SK-N-SH treated with all-trans-retinoic acid at 6 μM for 48 hours (cell line): ENCODE data around the gene HSPB6.

Experiments used
- ATAC-seq: fragments of 200-7000 bp; cut with Tn5 transposase; 3 replicates; pipeline ENCODE4 v1.9.1; 2020; ENCODE audit warnings: mild to moderate bottlenecking, moderate library complexity
- ARNTL ChIP-seq: fragments of 450-650 bp; formaldehyde crosslinking; IDR thresholded peaks from 2 replicates; pipeline ENCODE4 v1.5.0; 2020; ENCODE audit warnings: low read depth, mild to moderate bottlenecking, moderate library complexity, borderline replicate concordance
- BACH2 ChIP-seq: fragments of 250-450 bp; sonication (Bioruptor Pico); IDR thresholded peaks from 2 replicates; pipeline ENCODE4 v1.9.0; 2021; ENCODE audit warnings: mild to moderate bottlenecking, borderline replicate concordance
- CREB5 ChIP-seq: fragments of 250-450 bp; sonication (Bioruptor Pico); IDR thresholded peaks from 2 replicates; pipeline ENCODE4 v1.5.1; 2020; ENCODE audit warnings: low read depth, mild to moderate bottlenecking, moderate library complexity
- CSDC2 ChIP-seq: fragments of 250-450 bp; sonication (Bioruptor Pico); IDR thresholded peaks from 2 replicates; pipeline ENCODE4 v1.5.0; 2020; ENCODE audit warnings: mild to moderate bottlenecking, moderate library complexity
- GLIS3 ChIP-seq: fragments of 250-450 bp; sonication (Bioruptor Pico); IDR thresholded peaks from 2 replicates; pipeline ENCODE4 v1.5.0; 2020; ENCODE audit warnings: mild to moderate bottlenecking, moderate library complexity
- ISL1 ChIP-seq: fragments of 250-450 bp; sonication (Bioruptor Pico); IDR thresholded peaks from 2 replicates; pipeline ENCODE4 v2.1.2; 2022; ENCODE audit warnings: mild to moderate bottlenecking, moderate library complexity
- OSR1 ChIP-seq: fragments of 250-450 bp; sonication (Bioruptor Pico); IDR thresholded peaks from 2 replicates; pipeline ENCODE4 v1.8.0; 2022; ENCODE audit warnings: moderate library complexity, mild to moderate bottlenecking, inconsistent platforms
- POU6F1 ChIP-seq: fragments of 250-450 bp; sonication (Bioruptor Pico); IDR thresholded peaks from 2 replicates; pipeline ENCODE4 v1.8.0; 2021; ENCODE audit warnings: low read depth, mild to moderate bottlenecking, moderate library complexity, borderline replicate concordance
- PPARA ChIP-seq: fragments of 250-450 bp; sonication (Bioruptor Pico); IDR thresholded peaks from 2 replicates; pipeline ENCODE4 v1.5.0; 2020; ENCODE audit warnings: mild to moderate bottlenecking, borderline replicate concordance
- RARB ChIP-seq: fragments of 250-450 bp; sonication (Bioruptor Pico); IDR thresholded peaks from 2 replicates; pipeline ENCODE4 v1.8.0; 2021; ENCODE audit warnings: mild to moderate bottlenecking, moderate library complexity
- SNAI2 ChIP-seq: fragments of 250-450 bp; sonication (Bioruptor Pico); IDR thresholded peaks from 2 replicates; pipeline ENCODE4 v1.5.0; 2020; ENCODE audit warnings: mild to moderate bottlenecking, moderate library complexity
- TCF4 ChIP-seq: fragments of 250-450 bp; sonication (Bioruptor Pico); IDR thresholded peaks from 2 replicates; pipeline ENCODE4 v1.8.0; 2021; ENCODE audit warnings: mild to moderate bottlenecking, moderate library complexity, borderline replicate concordance
- TOX ChIP-seq: fragments of 250-450 bp; sonication (Bioruptor Pico); IDR thresholded peaks from 2 replicates; pipeline ENCODE4 v1.8.0; 2021; ENCODE audit warnings: mild to moderate bottlenecking, moderate library complexity, borderline replicate concordance
- ZC3H10 ChIP-seq: fragments of 250-450 bp; sonication (Bioruptor Pico); IDR thresholded peaks from 2 replicates; pipeline ENCODE4 v1.5.1; 2021; ENCODE audit warnings: mild to moderate bottlenecking, moderate library complexity
- ZFP3 ChIP-seq: fragments of 250-450 bp; sonication (Bioruptor Pico); IDR thresholded peaks from 2 replicates; pipeline ENCODE4 v1.5.0; 2020; ENCODE audit warnings: mild to moderate bottlenecking, moderate library complexity
- ZFP30 ChIP-seq: fragments of 450-650 bp; formaldehyde crosslinking; IDR thresholded peaks from 2 replicates; pipeline ENCODE4 v1.5.0; 2022; ENCODE audit warnings: mild to moderate bottlenecking, moderate library complexity
- ZNF565 ChIP-seq: fragments of 450-650 bp; formaldehyde crosslinking; conservative IDR thresholded peaks from 2 replicates; pipeline ENCODE4 v1.5.0; 2020; ENCODE audit warnings: low read depth, mild to moderate bottlenecking, moderate library complexity
- ZNF70 ChIP-seq: fragments of 450-650 bp; formaldehyde crosslinking; IDR thresholded peaks from 2 replicates; pipeline ENCODE4 v1.5.0; 2020; ENCODE audit warnings: mild to moderate bottlenecking, moderate library complexity
- ZNF8 ChIP-seq: fragments of 450-650 bp; formaldehyde crosslinking; IDR thresholded peaks from 2 replicates; pipeline ENCODE4 v1.5.0; 2020; ENCODE audit warnings: mild to moderate bottlenecking, moderate library complexity
- TF ChIP-seq, protein P1 (sequence below): fragments of 250-450 bp; sonication (Bioruptor Pico); IDR thresholded peaks from 2 replicates; pipeline ENCODE4 v1.5.0; 2020; ENCODE audit warnings: mild to moderate bottlenecking, moderate library complexity
- TF ChIP-seq, protein P2 (sequence below): fragments of 250-450 bp; sonication (Bioruptor Pico); IDR thresholded peaks from 2 replicates; pipeline ENCODE4 v1.8.0; 2020; ENCODE audit warnings: mild to moderate bottlenecking, moderate library complexity, borderline replicate concordance

HSPB6 gene

GRCh38 chr19:35783469-35784434 is 26.9 kb upstream of the HSPB6 start:
- no peak for TF ChIP-seq TOX (CRISPR knock-in tag)
- no peak for TF ChIP-seq ARNTL (CRISPR knock-in tag)
- no peak for TF ChIP-seq ZNF8 (CRISPR knock-in tag)
- no peak for TF ChIP-seq TCF4
- no peak for TF ChIP-seq ZFP30 (CRISPR knock-in tag)
- no peak for TF ChIP-seq PPARA (CRISPR knock-in tag)
- no peak for ATAC-seq

DNA sequence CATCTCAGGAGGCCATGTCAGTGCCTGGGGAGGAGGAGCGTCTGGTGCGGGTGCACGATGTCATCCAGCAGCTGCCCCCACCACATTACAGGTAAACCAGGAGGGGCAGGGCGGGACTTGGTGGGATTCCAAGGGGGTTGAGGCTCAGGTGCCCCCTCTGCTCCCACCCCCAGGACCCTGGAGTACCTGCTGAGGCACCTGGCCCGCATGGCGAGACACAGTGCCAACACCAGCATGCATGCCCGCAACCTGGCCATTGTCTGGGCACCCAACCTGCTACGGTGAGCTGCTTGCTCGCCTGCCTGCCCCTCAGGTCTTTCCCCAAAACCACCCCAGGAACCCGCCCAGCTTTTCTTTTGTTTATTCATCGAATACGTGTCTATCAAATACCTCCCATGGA is 25.8 kb upstream of the HSPB6 start:
- no peak for ATAC-seq
- TF ChIP-seq RARB (CRISPR knock-in tag) (no peak), TOX (CRISPR knock-in tag) (no peak), ZFP3 (CRISPR knock-in tag) (no peak)

GRCh38 chr19:35781650-35782049 is 24.8 kb upstream of the HSPB6 start:
- no peak for ATAC-seq

More at GRCh38 chr19:35781650-35782049, 24.8 kb upstream of the HSPB6 start:
- TF ChIP-seq, protein P1, sequence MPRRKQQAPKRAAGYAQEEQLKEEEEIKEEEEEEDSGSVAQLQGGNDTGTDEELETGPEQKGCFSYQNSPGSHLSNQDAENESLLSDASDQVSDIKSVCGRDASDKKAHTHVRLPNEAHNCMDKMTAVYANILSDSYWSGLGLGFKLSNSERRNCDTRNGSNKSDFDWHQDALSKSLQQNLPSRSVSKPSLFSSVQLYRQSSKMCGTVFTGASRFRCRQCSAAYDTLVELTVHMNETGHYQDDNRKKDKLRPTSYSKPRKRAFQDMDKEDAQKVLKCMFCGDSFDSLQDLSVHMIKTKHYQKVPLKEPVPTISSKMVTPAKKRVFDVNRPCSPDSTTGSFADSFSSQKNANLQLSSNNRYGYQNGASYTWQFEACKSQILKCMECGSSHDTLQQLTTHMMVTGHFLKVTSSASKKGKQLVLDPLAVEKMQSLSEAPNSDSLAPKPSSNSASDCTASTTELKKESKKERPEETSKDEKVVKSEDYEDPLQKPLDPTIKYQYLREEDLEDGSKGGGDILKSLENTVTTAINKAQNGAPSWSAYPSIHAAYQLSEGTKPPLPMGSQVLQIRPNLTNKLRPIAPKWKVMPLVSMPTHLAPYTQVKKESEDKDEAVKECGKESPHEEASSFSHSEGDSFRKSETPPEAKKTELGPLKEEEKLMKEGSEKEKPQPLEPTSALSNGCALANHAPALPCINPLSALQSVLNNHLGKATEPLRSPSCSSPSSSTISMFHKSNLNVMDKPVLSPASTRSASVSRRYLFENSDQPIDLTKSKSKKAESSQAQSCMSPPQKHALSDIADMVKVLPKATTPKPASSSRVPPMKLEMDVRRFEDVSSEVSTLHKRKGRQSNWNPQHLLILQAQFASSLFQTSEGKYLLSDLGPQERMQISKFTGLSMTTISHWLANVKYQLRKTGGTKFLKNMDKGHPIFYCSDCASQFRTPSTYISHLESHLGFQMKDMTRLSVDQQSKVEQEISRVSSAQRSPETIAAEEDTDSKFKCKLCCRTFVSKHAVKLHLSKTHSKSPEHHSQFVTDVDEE (CRISPR knock-in tag) = no peak
- TF ChIP-seq SNAI2 (no peak), ZFP30 (CRISPR knock-in tag) (no peak), TOX (CRISPR knock-in tag) (no peak), PPARA (CRISPR knock-in tag) (no peak), ISL1 (CRISPR knock-in tag) (no peak), GLIS3 (no peak), CSDC2 (CRISPR knock-in tag) (no peak), OSR1 (CRISPR knock-in tag) (no peak), ZC3H10 (CRISPR knock-in tag) (no peak), CREB5 (CRISPR knock-in tag) (no peak), BACH2 (CRISPR knock-in tag) (no peak), POU6F1 (CRISPR knock-in tag) (no peak), RARB (CRISPR knock-in tag) (no peak), ZNF565 (no peak), ZNF70 (CRISPR knock-in tag) (no peak), ARNTL (CRISPR knock-in tag) (no peak)
- TF ChIP-seq, protein P2, sequence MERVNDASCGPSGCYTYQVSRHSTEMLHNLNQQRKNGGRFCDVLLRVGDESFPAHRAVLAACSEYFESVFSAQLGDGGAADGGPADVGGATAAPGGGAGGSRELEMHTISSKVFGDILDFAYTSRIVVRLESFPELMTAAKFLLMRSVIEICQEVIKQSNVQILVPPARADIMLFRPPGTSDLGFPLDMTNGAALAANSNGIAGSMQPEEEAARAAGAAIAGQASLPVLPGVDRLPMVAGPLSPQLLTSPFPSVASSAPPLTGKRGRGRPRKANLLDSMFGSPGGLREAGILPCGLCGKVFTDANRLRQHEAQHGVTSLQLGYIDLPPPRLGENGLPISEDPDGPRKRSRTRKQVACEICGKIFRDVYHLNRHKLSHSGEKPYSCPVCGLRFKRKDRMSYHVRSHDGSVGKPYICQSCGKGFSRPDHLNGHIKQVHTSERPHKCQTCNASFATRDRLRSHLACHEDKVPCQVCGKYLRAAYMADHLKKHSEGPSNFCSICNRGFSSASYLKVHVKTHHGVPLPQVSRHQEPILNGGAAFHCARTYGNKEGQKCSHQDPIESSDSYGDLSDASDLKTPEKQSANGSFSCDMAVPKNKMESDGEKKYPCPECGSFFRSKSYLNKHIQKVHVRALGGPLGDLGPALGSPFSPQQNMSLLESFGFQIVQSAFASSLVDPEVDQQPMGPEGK (CRISPR knock-in tag) = no peak
